ENCODE results near the gene CTNND2. TPM values are rescaled to one million over a fixed set of nuclear protein-coding genes. Genes with fewer than 3 reads are reported as not detected.

CTNND2 gene
- polyA plus RNA-seq, 1 donor from 2014 or later, result 67.0 TPM

- Histone ChIP-seq H3K27me3 (ENCODE audit: insufficient read depth, low read depth, low read length) (no peaks in the 10 kb centered on the region), H3K4me3 (ENCODE audit: low read length) (no peak overlapping the region), H2AFZ (ENCODE audit: low read depth, low read length) (no peak overlapping the region), H3K9me3 (ENCODE audit: low read length) (no peaks in the 10 kb centered on the region), H3K4me2 (ENCODE audit: low read length) (no peak overlapping the region), H3F3A (ENCODE audit: insufficient read depth, low read length, poor library complexity, severe bottlenecking) (no peaks in the 10 kb centered on the region), H3K9me2 (ENCODE audit: insufficient read depth, low read length) (no peaks in the 10 kb centered on the region), H4K20me1 (ENCODE audit: insufficient read depth) (no peaks in the 10 kb centered on the region), H3K36me3 (ENCODE audit: insufficient read depth, low read length) (peaks cover 6% of the 10 kb centered on the region), H3K79me2 (replicated peaks; ENCODE audit: insufficient read depth, low read length) (no peaks in the 10 kb centered on the region), H3K27ac (ENCODE audit: low read length) (no peak overlapping the region), H3K9ac (ENCODE audit: low read length) (no peak overlapping the region)
- TF ChIP-seq, protein P1, sequence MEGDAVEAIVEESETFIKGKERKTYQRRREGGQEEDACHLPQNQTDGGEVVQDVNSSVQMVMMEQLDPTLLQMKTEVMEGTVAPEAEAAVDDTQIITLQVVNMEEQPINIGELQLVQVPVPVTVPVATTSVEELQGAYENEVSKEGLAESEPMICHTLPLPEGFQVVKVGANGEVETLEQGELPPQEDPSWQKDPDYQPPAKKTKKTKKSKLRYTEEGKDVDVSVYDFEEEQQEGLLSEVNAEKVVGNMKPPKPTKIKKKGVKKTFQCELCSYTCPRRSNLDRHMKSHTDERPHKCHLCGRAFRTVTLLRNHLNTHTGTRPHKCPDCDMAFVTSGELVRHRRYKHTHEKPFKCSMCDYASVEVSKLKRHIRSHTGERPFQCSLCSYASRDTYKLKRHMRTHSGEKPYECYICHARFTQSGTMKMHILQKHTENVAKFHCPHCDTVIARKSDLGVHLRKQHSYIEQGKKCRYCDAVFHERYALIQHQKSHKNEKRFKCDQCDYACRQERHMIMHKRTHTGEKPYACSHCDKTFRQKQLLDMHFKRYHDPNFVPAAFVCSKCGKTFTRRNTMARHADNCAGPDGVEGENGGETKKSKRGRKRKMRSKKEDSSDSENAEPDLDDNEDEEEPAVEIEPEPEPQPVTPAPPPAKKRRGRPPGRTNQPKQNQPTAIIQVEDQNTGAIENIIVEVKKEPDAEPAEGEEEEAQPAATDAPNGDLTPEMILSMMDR (IDR thresholded peaks at IDR 0.05; ENCODE audit: poor library complexity, severe bottlenecking), result no peak
- TF ChIP-seq REST (IDR thresholded peaks at IDR 0.05; ENCODE audit: borderline replicate concordance), result no peak
- TF ChIP-seq EP300 (conservative IDR thresholded peaks at IDR 0.05; ENCODE audit: poor library complexity, severe bottlenecking), result no peak
- no peak for TF ChIP-seq RAD21 (conservative IDR thresholded peaks at IDR 0.05)
- no peak for TF ChIP-seq EZH2 (IDR thresholded peaks at IDR 0.05; ENCODE audit: borderline replicate concordance, insufficient read depth, low read length, poor library complexity, severe bottlenecking)
These were observed 782.4 kb downstream of the CTNND2 start for GRCh38 chr5:11121885-11122284.

DNA sequence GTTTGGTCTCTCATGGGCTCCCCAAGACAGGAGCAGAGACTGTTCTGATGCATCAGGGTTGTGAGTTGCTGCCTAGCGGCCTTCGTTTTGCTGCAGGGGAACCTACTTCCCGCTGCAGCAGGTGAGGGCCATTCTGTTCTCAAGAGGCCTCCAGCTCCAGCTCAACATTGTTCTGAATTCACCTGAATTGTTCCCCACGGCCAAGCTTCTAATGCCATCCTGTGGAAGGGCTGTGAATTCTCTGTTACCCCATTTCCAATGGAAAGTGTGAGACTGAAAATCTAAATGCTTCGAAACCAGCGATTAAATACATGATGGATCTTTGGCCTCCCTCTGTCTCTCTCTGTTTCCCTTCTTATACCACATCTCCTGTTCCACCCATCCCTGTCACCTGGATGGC, 794.1 kb downstream of the CTNND2 start:
- Histone ChIP-seq H3K27ac (ENCODE audit: low read length) (no peak overlapping the region), H2AFZ (ENCODE audit: low read depth, low read length) (no peak overlapping the region), H3K9me2 (ENCODE audit: insufficient read depth, low read length) (no peaks in the 10 kb centered on the region), H3K9me3 (ENCODE audit: low read length) (no peaks in the 10 kb centered on the region), H3K79me2 (replicated peaks; ENCODE audit: insufficient read depth, low read length) (no peaks in the 10 kb centered on the region), H3K27me3 (ENCODE audit: insufficient read depth, low read depth, low read length) (no peaks in the 10 kb centered on the region), H4K20me1 (ENCODE audit: insufficient read depth) (no peaks in the 10 kb centered on the region), H3K36me3 (ENCODE audit: insufficient read depth, low read length) (peaks cover 19% of the 10 kb centered on the region), H3K4me3 (ENCODE audit: low read length) (no peak overlapping the region), H3K4me2 (ENCODE audit: low read length) (no peak overlapping the region), H3F3A (ENCODE audit: insufficient read depth, low read length, poor library complexity, severe bottlenecking) (no peaks in the 10 kb centered on the region), H3K9ac (ENCODE audit: low read length) (no peak overlapping the region)
- TF ChIP-seq TAF1 (IDR thresholded peaks at IDR 0.05; ENCODE audit: low read depth), result no peak
- TF ChIP-seq EZH2 (IDR thresholded peaks at IDR 0.05; ENCODE audit: borderline replicate concordance, insufficient read depth, low read length, poor library complexity, severe bottlenecking), result no peak
- TF ChIP-seq POLR2AphosphoS5 (IDR thresholded peaks at IDR 0.05), result no peak
- no peak for TF ChIP-seq SMC3 (conservative IDR thresholded peaks at IDR 0.05; ENCODE audit: poor library complexity)
- TF ChIP-seq, protein P1 (IDR thresholded peaks at IDR 0.05; ENCODE audit: poor library complexity, severe bottlenecking), result no peak
- TF ChIP-seq REST (IDR thresholded peaks at IDR 0.05; ENCODE audit: borderline replicate concordance), result no peak
- no peak for TF ChIP-seq EP300 (conservative IDR thresholded peaks at IDR 0.05; ENCODE audit: poor library complexity, severe bottlenecking)
- TF ChIP-seq RAD21 (conservative IDR thresholded peaks at IDR 0.05), result no peak
- no peak for TF ChIP-seq MXI1 (conservative IDR thresholded peaks at IDR 0.05; ENCODE audit: poor library complexity, severe bottlenecking)
